ENCODE measurements around the gene PPFIA3. TPM values are rescaled to one million over a fixed set of nuclear protein-coding genes. Genes with fewer than 3 reads are reported as not detected.
"Not testable (repeated sequence)": the region's sequence is repeated elsewhere in the genome, so short reads cannot be mapped to it uniquely, and the experiment has no call there.

Gene PPFIA3
- total RNA-seq, 1 experiment from 2014 or later: 101 TPM

GRCh38 chr19:49142866-49143335 lies 23.6 kb downstream of the PPFIA3 start:
- in situ Hi-C loops (cut with HindIII; ENCODE audit: low sequenced_read_pairs): no loop called here
- peak; percentile 97 for DNase-seq (ENCODE audit: low spot score)

- peak; percentile 79 for DNase-seq (ENCODE audit: low spot score)
- in situ Hi-C loops (cut with HindIII; ENCODE audit: low sequenced_read_pairs): no loop called here
These were observed 26.4 kb downstream of the PPFIA3 start for GRCh38 chr19:49145573-49146407.

- in situ Hi-C loops (cut with HindIII; ENCODE audit: low sequenced_read_pairs); DNase-seq (ENCODE audit: low spot score): not testable (repeated sequence)
These were observed 27.0 kb downstream of the PPFIA3 start for GRCh38 chr19:49146408-49146770.

DNA sequence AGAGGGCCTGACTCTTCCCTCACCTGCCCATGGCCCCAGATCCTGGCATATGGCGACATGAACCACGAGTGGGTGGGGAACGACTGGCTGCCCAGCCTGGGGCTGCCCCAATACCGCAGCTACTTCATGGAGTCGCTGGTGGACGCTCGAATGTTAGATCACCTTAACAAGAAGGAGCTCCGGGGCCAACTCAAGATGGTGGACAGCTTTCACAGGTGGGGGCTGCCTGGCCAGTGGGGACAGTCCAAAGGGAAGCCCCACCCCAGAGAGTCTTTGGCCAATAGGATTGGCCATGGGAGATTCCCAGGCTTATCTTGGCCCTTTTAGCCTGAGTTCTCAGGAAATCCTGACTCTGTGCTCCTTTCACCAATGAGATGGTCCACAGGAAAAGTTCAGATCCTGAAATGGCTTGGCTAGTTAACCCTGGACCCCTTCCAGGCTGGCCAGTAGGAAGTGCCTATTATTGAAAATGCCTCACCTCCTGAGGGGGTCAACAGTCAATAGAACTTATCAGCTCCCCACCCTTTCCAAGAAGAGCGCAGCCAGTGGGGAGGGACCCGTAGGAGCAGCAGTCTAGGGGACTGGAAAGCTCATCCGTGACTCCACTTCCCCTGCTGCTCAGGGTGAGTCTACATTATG lies 28.8 kb downstream of the PPFIA3 start:
- DNase-seq (ENCODE audit: low spot score): peak; percentile 39
- in situ Hi-C loops (cut with HindIII; ENCODE audit: low sequenced_read_pairs): no loop called here

DNA sequence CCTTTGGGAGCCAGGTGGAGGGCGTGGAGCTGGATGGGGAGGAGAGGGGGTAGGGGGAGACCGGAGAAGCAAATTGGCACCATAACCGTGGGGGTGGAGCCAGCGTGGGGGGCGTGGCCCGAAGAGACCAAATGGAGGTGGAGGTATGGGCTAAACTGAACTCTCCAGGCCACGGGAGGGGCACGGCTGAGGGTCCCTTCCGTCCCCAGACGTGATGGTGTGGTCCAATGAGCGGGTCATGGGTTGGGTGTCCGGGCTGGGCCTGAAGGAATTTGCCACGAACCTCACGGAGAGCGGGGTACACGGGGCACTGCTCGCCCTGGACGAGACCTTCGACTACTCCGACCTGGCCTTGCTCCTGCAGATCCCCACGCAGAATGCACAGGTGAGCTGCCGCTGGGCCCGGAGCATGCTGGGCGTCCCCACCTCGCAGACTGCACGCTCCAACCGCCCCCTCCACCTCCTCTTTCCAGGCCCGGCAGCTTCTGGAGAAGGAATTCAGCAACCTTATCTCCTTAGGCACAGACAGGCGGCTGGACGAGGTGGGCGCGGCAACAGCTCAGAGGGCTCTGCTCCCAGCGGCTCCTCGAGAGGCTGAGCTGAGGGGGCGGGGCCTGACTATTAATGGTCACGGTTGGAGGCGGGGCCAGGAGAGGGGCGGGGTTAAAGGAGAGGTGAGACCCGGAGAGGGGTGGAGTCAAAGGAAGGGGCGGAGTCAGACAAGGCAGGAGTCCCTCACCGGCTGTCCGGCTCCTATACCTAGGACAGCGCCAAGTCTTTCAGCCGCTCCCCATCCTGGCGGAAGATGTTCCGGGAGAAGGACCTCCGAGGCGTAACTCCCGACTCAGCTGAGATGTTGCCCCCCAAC lies 29.7 kb downstream of the PPFIA3 start:
- in situ Hi-C loops (cut with HindIII; ENCODE audit: low sequenced_read_pairs): no loop called here
- DNase-seq (ENCODE audit: low spot score): peak; percentile 99

DNA sequence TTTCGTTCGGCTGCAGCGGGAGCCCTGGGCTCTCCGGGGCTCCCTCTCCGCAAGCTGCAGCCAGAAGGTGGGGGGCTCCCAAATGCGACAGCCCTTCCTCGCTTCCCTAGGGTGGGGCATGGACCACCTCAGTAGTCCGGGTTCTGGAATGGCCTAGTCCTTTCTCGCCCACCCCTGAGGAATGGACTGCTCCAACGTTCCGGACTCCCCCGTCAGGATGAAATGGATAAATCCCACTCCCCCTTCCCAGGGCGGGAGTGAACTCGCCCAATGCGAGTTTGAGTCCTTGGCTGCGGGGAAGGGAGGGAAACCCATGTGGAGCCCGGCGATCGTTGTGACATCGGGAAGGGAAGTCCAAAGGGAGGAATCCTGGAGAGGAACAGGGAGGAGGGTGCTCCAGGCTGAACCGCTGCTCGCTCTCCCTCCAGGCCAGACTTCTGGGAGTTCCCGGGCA lies 30.3 kb downstream of the PPFIA3 start:
- in situ Hi-C loops (cut with HindIII; ENCODE audit: low sequenced_read_pairs): no loop called here
- peak; percentile 82 for DNase-seq (ENCODE audit: low spot score)

DNA sequence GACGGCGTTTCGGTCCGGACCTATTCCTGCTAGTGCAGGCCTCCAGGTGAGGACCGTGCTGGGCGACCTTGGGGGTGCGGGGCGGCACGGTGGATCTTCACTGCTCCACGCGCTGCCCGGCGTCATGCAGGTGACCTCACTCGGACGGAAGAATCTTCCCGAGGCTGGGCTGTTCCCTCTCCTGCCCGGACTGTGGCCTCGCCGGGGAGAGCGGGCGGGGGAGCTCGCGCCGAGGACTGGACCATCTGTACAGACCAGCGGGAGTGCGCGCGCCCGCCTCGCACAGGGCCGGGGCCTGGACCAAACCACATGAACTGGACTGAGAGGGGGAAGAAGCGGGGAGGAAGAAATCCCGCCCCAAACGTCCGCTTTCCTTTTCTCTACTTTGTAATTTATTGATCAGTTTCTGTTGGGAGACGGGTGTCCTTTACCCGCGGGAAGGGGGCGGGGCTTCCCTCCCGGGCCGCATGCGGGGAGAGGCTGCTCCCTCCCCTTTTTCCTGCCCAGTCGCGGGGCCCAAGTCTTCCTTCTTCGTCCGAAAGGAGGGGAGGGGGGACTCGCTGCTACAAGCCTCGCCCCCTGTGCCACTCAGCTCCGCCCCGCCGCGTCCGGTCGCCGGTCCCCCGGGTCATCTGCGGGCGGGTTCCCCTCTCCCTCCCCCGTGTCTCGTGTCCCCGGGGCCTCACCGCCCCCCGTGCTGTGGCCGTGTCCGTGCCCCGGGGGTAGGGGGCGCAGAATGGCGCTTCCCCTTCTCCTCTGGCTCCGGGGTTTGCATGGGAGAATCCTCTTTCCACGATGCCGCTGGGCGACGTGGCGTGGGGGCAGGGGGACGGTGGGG lies 31.0 kb downstream of the PPFIA3 start:
- peak; percentile 91 for DNase-seq (ENCODE audit: low spot score)
- in situ Hi-C loops (cut with HindIII; ENCODE audit: low sequenced_read_pairs): no loop called here

- in situ Hi-C loops (cut with HindIII; ENCODE audit: low sequenced_read_pairs): no loop called here
- peak; percentile 31 for DNase-seq (ENCODE audit: low spot score)
These were observed 31.6 kb downstream of the PPFIA3 start for GRCh38 chr19:49150944-49151243.

GRCh38 chr19:49151267-49152118 lies 32.1 kb downstream of the PPFIA3 start:
- DNase-seq (ENCODE audit: low spot score): peak; percentile 89
- in situ Hi-C loops (cut with HindIII; ENCODE audit: low sequenced_read_pairs): no loop called here

GRCh38 chr19:49152119-49152550 lies 32.8 kb downstream of the PPFIA3 start:
- in situ Hi-C loops (cut with HindIII; ENCODE audit: low sequenced_read_pairs): no loop called here
- DNase-seq (ENCODE audit: low spot score): no peak

- DNase-seq (ENCODE audit: low spot score): no peak
- in situ Hi-C loops (cut with HindIII; ENCODE audit: low sequenced_read_pairs): no loop called here
These were observed 33.9 kb downstream of the PPFIA3 start for GRCh38 chr19:49153167-49153809.

GRCh38 chr19:49154279-49154678 lies 34.9 kb downstream of the PPFIA3 start:
- in situ Hi-C loops (cut with HindIII; ENCODE audit: low sequenced_read_pairs): no loop called here
- DNase-seq (ENCODE audit: low spot score): no peak

GRCh38 chr19:49155005-49155819 lies 35.9 kb downstream of the PPFIA3 start, which contains the start of gene HRC:
Gene HRC (minus strand): TSS chr19:49155396. CDS start chr19:49155237, 159 bp downstream.
- in situ Hi-C loops (cut with HindIII; ENCODE audit: low sequenced_read_pairs): no loop called here
- no peak for DNase-seq (ENCODE audit: low spot score)

DNA sequence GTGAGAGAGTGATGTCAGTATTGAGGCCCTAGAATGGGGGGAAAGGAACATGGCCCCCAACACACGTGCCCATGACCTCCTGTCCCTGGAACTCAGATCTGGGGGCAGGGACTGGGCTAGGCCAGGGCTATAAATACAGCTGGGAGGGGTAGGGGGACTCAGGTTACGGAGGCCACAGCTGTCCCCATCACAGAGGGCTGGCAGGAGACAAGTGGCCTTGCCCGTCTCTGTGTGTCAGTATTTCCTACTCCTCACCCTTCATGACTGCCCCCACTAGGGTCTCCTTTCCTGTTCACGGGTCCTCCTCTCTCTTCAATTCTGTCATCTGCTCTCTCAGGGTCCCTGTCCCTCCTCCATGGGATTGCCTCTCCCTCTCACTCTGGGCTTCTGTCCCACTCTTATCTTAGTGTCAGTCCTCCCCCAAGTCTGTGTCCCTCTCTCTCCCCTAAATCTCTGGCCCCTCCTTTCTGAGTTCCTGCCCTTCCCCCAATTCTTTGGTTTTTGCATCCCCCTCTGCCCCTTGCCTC lies 36.5 kb downstream of the PPFIA3 start:
- no peak for DNase-seq (ENCODE audit: low spot score)

DNA sequence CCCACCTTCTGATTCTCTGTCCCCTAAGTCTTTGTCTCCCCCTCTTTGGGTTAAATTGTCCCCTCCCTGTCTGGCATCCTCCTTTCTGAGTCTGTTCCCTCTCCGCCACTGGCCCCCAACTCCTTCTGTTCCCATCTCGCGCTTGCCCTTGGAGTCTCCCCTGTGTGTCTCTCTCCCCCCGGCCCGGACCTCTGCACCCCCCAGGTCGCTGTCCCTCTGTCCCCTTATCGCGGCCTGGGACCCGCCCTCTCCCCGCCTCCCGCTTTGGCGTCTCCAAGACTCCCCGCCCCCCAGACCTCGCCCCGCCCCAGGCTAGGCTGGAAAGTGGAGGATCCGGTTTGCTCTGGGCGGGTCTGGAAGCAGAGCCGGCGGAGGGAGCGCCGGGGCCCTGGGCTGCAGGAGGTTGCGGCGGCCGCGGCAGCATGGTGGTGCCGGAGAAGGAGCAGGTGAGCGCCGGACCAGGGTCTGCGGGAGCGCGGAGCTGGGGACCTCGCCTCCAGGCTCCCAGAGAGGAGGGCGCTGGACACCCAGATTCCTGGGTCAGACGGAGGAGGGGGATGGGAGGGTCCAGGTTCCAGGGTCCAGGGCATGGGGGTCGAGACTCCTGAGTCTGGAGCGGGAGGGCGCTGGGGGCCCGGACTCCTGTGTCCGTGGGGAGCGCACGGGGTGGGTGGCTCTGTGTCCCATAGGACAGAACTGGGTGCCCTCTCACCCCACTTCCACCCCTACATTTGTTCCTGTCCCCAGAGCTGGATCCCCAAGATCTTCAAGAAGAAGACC lies 38.3 kb downstream of the PPFIA3 start, which contains the start of gene TRPM4:
TSS of gene TRPM4 (plus strand) at position 348 of the 780 bp plus-strand sequence. CDS start at position 423, 75 bp downstream.
- in situ Hi-C loops (cut with HindIII; ENCODE audit: low sequenced_read_pairs): no loop called here
- peak; percentile 80 for DNase-seq (ENCODE audit: low spot score)

More for the DNA sequence above, 36.5 kb downstream of the PPFIA3 start:
- in situ Hi-C loops (cut with HindIII; ENCODE audit: low sequenced_read_pairs): no loop called here
